ENCODE data around the gene SAMD1. TPM values are rescaled to one million over a fixed set of nuclear protein-coding genes. Genes with fewer than 3 reads are reported as not detected.

The SAMD1 gene
- polyA plus RNA-seq, 1 donor (not counting 4 experiments of a cell fraction or from before 2014, with no cell fraction given), result 5.3 TPM

GRCh38 chr19:14061081-14061749, 29.3 kb downstream of the SAMD1 start:
- no peaks in the 10 kb centered on the region for H4K20me1 ChIP-seq (ENCODE audit: control insufficient read depth, extremely low read depth, insufficient read depth, low read length)
- DNase-seq (ENCODE audit: low read depth, low spot score) (no peak), FAIRE-seq (no peak)
- H3K9ac ChIP-seq (ENCODE audit: control insufficient read depth, extremely low read depth, insufficient read depth, low read length), result no peak overlapping the region
- TF ChIP-seq CTCF (optimal IDR thresholded peaks at IDR 0.05 in 1 of 3, IDR thresholded peaks at IDR 0.05 in 1 of 3, conservative IDR thresholded peaks at IDR 0.05 in 1 of 3; ENCODE audit: extremely low read depth in 1 of 3, insufficient read depth in 2 of 3, low read length in 3 of 3) (no peak), EZH2 (IDR thresholded peaks at IDR 0.05; ENCODE audit: low read length) (no peak)
- H3K9me3 ChIP-seq (ENCODE audit: control insufficient read depth, low read depth, low read length), result no peaks in the 10 kb centered on the region
- no peaks in the 10 kb centered on the region for H3K79me2 ChIP-seq (ENCODE audit: control insufficient read depth, insufficient read depth, low read length)
- no peak overlapping the region for H2AFZ ChIP-seq (ENCODE audit: control insufficient read depth, low read length)
- H3K27ac ChIP-seq (ENCODE audit: control insufficient read depth, insufficient read depth, low read length), result no peak overlapping the region
- no peak overlapping the region for H3K4me2 ChIP-seq (ENCODE audit: control insufficient read depth, extremely low read depth, insufficient read depth, low read depth, low read length)
- H3K27me3 ChIP-seq (ENCODE audit: control insufficient read depth, extremely low read depth, insufficient read depth, low read length), result peaks cover 38% of the 10 kb centered on the region
- dilution Hi-C loops (cut with MboI; ENCODE audit: extremely low pct_ligation_motif_present, low sequenced_read_pairs), result no loop called here
- H3K4me1 ChIP-seq (ENCODE audit: control insufficient read depth, extremely low read depth, insufficient read depth, low read length), result no peaks in the 10 kb centered on the region
- no peaks in the 10 kb centered on the region for H3K9me1 ChIP-seq (ENCODE audit: control insufficient read depth, extremely low read depth, insufficient read depth, low read length)
- H3K4me3 ChIP-seq (ENCODE audit: control insufficient read depth in 2 of 3, extremely low read depth in 1 of 3, insufficient read depth in 2 of 3, low read depth in 1 of 3, low read length in 3 of 3), result no peak overlapping the region
- H3K36me3 ChIP-seq (ENCODE audit: control insufficient read depth in 2 of 2, extremely low read depth in 1 of 2, insufficient read depth in 2 of 2, low read length in 2 of 2), result no peaks in the 10 kb centered on the region

- H3K4me2 ChIP-seq (ENCODE audit: control insufficient read depth, extremely low read depth, insufficient read depth, low read depth, low read length), result no peak overlapping the region
- H3K4me3 ChIP-seq (ENCODE audit: control insufficient read depth in 2 of 3, extremely low read depth in 1 of 3, insufficient read depth in 2 of 3, low read depth in 1 of 3, low read length in 3 of 3), result no peak overlapping the region
- no peak overlapping the region for H3K27ac ChIP-seq (ENCODE audit: control insufficient read depth, insufficient read depth, low read length)
- H3K9ac ChIP-seq (ENCODE audit: control insufficient read depth, extremely low read depth, insufficient read depth, low read length), result no peak overlapping the region
- H3K9me1 ChIP-seq (ENCODE audit: control insufficient read depth, extremely low read depth, insufficient read depth, low read length), result no peaks in the 10 kb centered on the region
- no peaks in the 10 kb centered on the region for H3K4me1 ChIP-seq (ENCODE audit: control insufficient read depth, extremely low read depth, insufficient read depth, low read length)
- H4K20me1 ChIP-seq (ENCODE audit: control insufficient read depth, extremely low read depth, insufficient read depth, low read length), result no peaks in the 10 kb centered on the region
- TF ChIP-seq CTCF (optimal IDR thresholded peaks at IDR 0.05 in 1 of 3, IDR thresholded peaks at IDR 0.05 in 1 of 3, conservative IDR thresholded peaks at IDR 0.05 in 1 of 3; ENCODE audit: extremely low read depth in 1 of 3, insufficient read depth in 2 of 3, low read length in 3 of 3) (no peak), EZH2 (IDR thresholded peaks at IDR 0.05; ENCODE audit: low read length) (no peak)
- H2AFZ ChIP-seq (ENCODE audit: control insufficient read depth, low read length), result no peak overlapping the region
- H3K9me3 ChIP-seq (ENCODE audit: control insufficient read depth, low read depth, low read length), result no peaks in the 10 kb centered on the region
- peaks cover 39% of the 10 kb centered on the region for H3K27me3 ChIP-seq (ENCODE audit: control insufficient read depth, extremely low read depth, insufficient read depth, low read length)
- H3K79me2 ChIP-seq (ENCODE audit: control insufficient read depth, insufficient read depth, low read length), result no peaks in the 10 kb centered on the region
- no peak for DNase-seq (ENCODE audit: low read depth, low spot score)
- dilution Hi-C loops (cut with MboI; ENCODE audit: extremely low pct_ligation_motif_present, low sequenced_read_pairs), result no loop called here
- no peak for FAIRE-seq
- H3K36me3 ChIP-seq (ENCODE audit: control insufficient read depth in 2 of 2, extremely low read depth in 1 of 2, insufficient read depth in 2 of 2, low read length in 2 of 2), result no peaks in the 10 kb centered on the region
Measured at GRCh38 chr19:14059652-14060155, 30.8 kb downstream of the SAMD1 start.
